HG03108 (cell line): Measurements from ENCODE around the gene HSF2BP.
"Not testable (repeated sequence)": the region's sequence is repeated elsewhere in the genome, so short reads cannot be mapped to it uniquely, and the experiment has no call there.

Experiments
- ATAC-seq: cut with Tn5 transposase; IDR thresholded peaks from one replicate; pipeline ENCODE4 v1.9.1; 2021; ENCODE audit warnings: moderate library complexity; ENCODE audit not compliant: unreplicated experiment

HSF2BP gene

DNA sequence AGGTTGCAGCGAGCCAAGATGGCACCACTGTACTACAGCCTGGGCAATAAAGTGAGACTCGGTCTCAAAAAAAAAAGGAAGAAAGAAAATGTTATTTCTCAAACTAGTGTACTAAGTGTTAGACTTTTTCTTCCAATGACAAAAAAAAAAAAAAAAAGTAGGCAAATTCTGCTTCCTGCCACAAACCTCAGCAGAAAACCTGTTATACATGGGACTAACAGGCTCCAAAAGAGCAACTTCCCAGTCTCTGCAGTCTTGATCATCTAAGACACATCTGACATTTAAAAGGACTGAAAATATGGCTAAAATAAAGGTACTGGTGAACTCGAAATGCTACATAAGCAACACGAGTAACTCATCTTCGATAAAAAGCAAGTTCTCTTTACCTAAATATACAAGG is 59.6 kb downstream of the HSF2BP start:
- ATAC-seq: no peak

DNA sequence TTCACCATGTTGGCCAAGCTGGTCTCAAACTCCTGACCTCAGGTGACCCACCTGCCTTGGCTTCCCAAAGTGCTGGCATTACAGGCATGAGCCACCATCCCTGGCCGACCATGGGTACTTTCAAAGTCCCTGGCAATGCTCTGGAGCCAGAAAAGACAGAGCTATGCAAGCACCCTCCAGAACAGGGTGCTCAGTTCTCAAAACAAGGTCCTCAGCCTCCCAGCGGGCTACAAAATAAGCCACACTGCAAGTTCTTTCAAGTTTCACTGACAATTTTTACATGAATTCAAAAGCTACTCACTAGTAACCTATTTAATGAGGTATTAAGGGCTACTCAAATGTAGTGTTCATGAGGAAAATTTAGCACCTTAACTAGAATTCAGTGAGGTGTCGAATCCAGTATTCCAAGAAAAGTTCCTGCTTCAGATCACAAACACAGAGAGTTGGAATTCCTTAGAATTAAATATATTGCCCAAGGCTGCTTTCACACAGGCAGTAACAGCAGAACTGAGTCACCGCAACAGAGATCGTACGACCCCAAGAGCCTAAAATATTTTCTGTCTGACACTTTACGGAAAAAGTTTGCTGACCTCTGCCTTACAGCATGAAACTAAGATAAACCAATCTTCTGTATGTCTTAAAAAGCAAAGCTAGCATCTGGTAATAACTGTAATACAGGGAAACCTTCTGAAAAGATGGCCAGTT is 60.7 kb downstream of the HSF2BP start:
- ATAC-seq: no peak

DNA sequence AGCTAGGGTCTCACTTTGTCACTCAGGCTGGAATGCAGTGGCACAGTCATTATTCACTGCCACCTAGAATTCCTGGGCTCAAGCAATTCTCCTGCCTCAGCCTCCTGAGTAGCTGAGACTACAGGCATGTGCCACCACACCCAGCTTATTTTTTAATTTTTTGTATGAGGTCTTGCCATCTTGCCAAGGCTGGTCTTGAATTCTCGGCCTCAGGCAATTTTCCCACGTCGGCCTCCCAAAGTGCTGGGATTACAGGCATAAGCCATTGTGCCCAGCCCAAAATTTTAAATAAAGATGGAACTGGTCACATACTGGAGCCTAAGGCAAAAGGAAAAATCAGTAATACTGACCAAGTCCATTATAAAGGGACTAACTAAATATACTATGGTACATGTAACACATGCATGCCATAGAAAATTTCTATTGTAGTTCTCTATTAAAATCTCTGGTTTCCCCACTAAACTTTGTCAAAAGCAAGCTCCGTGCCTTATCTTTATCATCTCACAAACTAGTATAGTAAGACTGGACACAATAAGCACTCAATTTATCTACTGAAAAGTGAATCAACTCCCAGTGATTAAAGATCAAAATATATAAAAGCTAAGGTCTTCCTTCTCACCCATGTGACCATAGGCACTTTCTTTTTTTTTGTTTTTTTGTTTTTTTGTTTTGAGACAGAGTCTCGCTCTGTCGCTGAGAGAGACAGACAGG is 61.6 kb downstream of the HSF2BP start:
- no peak for ATAC-seq

DNA sequence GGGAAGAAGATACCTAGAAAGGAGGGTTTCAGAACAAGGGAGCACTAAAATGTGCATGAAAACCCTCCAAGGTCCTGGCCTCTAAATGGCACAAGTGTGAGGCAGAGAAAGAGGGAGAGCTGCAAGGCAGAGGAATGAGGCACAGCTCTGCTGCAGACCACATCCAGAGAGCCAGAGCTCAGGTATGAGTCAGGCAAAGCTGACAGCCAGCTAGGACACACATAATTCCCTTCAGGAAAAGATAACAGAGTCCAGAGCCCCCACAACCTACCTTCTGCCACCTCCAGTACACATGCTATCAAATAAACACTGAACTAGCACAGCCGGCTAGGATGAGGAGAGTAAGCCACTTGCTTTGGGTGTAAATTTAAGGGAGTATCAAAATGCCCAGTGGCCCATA is 62.2 kb downstream of the HSF2BP start:
- ATAC-seq: no peak

DNA sequence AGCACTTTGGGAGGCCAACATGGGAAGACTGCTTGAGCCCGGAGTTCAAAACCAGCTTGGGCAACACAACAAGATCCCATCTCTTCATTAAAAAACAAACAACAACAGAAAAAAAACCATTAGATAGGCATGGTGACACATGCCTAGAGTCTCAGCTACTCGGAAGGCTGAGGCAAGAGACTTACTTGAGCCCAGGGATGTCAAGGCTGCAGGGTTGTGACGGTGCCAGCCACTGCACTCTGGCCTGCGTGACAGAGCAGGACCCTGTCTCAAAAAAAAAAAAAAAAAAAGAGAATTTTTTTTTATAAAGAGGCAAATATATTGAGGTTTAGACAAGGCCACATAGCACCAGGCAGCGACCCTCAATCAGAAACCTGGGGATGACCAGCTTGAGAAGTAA is 62.7 kb downstream of the HSF2BP start:
- no peak for ATAC-seq

DNA sequence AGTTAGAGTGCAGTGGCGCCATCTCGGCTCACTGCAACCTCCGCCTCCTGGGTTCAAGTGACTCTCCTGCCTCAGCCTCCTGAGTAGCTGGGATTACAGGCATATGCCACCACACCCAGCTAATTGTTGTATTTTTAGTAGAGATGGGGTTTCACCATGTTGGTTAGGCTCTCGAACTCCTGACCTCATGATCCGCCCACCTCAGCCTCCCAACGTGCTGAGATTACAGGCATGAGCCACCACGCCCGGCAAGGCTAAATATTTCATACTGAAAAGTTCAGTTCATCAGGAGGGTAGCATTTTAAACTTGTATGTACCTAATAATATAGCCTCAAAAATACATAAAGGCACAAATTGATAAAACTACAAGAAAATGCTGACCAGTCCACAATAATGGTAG is 63.5 kb downstream of the HSF2BP start:
- ATAC-seq: not testable (repeated sequence)

GRCh38 chr21:43593078-43593477 is 66.2 kb downstream of the HSF2BP start:
- no peak for ATAC-seq

- ATAC-seq: no peak
These were observed 67.7 kb downstream of the HSF2BP start for GRCh38 chr21:43591571-43591970.

GRCh38 chr21:43590194-43590593 is 69.1 kb downstream of the HSF2BP start:
- ATAC-seq: no peak

DNA sequence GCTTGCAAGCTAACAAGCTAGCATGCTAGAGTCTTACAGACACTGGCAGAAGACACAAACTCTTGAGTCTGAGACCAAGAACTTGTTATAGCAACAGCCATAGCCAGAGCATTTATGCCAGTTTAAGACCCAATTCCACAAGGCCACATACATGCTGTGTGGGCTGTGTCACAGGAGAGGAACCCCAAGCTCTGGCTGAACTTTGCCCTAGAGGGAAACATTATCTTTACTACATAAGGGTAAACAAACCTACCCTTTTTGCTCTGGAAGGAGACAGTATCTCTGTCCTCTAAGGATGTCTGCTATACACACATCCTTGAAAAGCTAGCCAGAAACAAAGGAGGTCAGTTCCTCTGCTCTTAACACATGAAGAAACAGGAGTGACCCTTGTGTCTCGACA is 70.3 kb downstream of the HSF2BP start:
- ATAC-seq: no peak

DNA sequence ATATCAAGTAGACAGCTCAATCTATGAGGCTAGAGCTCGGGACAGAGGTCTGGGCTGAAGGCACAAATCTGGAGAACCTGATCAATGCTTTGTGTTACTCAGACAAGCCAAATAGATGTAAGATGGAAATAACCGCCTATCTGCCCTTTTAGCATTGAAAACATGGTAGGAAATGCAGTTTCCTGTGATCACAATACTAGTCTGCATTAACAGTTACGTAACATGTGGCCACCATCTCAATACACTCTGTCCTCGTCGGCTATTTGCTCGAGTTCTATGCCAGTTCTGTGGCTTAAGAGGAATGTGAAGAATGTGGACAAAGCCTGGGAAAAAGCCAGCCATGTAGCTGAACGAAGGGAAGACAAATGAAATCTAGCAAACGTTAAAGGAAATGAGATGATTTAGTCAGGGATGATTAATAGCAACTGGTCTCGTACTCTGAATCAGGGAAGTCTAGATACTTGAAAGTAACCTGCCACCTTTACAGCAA is 73.3 kb downstream of the HSF2BP start:
- no peak for ATAC-seq

DNA sequence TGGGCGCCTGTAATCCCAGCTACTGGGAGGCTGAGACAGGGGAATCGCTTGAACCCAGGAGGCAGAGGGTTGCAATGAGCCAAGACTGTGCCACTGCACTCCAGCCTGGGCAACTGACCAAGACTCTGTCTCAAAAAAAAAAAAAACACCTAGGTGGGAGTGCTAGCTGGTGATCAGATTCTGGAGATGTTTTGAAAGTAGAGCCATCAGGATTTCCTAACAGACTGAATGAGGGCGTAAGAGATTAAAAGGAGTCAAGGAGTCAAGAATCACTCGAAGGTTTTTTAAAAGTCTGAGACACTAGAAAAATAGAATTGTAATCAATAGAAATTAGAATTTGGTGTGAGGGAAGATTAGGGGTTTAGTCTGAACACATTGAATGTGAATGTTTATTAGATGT is 73.8 kb downstream of the HSF2BP start:
- ATAC-seq: no peak

- ATAC-seq: no peak
These were observed 77.8 kb downstream of the HSF2BP start for GRCh38 chr21:43581453-43581852.

- no peak for ATAC-seq
These were observed 80.5 kb downstream of the HSF2BP start for GRCh38 chr21:43578677-43579303.

DNA sequence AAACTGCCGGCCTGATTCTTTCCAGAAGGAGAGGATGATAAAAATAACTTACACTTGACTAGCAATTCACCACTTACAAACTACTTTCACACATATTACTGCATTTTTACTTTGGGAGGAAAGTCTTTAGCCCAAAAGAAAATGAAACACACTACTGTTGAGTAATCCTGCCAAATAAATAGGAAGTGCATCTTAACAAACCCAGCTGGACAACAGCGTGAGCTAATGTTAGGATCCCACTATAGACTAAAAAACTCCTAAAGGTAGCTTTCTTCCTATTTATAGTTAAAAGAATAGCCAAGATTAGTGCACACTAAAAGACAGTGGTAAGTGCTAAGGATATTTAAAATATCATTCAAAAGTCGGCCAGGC is 83.8 kb downstream of the HSF2BP start:
- no peak for ATAC-seq

DNA sequence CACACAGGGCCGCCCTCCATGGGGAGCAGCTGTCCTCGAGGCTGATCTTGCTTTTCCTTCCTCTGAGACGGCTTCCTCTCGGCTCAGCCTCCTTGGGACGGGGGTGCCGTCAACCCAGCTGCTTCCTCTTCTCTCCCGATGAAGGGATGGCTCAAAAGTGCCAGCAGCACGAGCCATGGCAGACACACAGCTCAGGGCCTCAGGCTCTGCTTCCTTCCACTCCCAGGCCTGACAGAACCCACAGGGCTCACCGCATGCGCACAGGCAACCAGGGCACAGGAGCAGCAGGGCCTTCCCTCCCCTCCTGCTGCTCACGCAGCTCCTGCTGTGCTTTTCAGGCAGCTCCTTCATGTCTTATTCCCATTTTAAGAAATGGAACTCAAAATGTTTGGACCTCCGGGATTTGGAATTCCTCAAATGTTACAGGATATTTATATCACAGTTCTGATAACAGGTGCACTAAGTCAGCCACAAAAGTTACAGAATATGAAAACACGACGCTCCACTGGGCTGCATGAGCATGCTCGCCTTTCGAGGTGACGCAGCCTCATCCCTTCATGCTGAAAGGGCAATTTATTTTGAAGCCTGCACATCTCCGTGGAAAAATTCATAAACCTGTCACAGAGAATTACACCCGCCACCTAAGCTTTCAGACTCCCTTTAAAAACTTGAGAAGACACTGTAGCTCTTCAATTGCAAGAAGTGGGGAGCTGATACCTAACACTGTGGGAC is 84.4 kb downstream of the HSF2BP start:
- no peak for ATAC-seq

GRCh38 chr21:43573921-43574320 is 85.4 kb downstream of the HSF2BP start:
- no peak for ATAC-seq

DNA sequence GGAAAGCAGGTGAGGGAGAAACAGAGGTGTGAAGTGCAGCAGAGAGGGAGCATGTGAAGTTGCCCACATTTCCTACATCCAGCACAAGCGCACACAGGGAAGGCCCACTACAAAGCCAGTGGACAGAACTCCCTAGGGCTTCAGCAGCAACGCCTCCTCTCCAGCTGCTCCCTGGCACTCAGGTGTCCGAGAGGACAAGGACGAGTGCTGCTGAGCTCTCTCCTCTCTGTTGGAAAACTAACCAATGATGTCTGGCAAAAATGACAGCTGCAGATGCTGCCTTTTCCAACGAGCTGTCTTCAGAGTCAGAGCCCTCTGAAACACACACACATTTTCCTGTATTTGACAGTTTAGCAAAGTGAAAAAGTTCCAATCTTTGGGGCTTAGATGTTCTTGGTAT is 86.8 kb downstream of the HSF2BP start:
- ATAC-seq: no peak

DNA sequence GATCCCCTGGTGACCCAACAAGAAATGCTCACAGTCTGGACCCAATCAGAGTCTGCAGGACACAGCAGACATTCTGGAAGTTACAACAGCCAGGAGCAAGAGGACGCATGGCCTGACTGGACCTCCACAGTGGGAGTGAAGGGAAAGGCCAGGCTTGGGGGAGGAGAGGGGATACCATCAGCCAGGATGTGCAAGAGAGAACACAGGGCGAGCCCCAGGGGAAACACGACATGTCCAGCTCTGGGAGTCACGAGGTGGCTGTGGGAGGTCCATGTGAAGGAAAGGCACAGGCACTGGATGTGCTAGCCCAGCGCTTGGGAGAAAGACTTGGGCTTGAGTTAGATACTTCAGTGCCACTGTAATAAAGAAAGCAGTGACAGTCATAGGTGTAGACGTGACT is 87.3 kb downstream of the HSF2BP start:
- ATAC-seq: no peak

- not testable (repeated sequence) for ATAC-seq
These were observed 89.1 kb downstream of the HSF2BP start for GRCh38 chr21:43570195-43570594.

DNA sequence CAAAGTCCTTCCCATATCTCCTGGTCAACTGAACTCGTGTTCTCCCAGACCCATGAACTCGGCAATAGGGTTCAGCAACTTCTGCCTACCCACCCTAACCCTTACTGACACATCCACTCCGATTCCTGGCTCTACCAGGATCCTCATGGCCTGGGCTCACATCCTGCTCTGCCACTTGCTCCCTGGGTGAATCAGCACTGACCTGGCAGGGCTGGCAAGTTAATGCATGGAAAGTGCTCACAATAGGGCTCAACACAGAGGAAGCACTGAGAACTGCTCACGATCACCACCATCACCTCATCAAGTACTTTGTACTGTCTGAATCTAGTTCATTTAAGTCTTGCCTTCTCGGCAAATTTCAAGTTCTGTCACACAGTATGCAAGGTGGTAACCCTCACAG is 96.8 kb downstream of the HSF2BP start:
- ATAC-seq: not testable (repeated sequence)
